GM18502 (cell line): ENCODE data around the gene CCDC91.

Source experiments
- ATAC-seq: cut with Tn5 transposase; IDR thresholded peaks from one replicate; pipeline ENCODE4 v1.9.1; 2021; ENCODE audit warnings: mild to moderate bottlenecking; ENCODE audit not compliant: unreplicated experiment, poor library complexity

CCDC91 gene

DNA sequence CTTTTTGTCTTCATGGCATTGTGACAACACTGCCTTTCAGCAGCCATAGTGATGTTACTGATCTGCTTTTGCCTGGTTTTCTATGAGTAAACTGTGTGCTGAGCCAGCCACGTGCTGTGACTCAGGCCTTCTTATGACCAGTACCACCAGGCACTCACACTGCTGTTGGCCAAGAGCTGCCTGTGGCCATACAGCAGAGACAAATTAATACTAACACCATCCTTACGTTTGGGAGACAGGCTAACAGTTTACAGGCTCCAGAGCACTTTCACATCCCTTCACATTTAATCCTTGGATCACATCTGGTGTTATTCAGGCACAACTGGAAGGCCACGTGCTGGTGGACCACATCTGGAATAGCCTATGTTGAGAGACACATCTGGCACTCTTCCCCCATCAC, 377.9 kb downstream of the CCDC91 start:
- no peak for ATAC-seq

DNA sequence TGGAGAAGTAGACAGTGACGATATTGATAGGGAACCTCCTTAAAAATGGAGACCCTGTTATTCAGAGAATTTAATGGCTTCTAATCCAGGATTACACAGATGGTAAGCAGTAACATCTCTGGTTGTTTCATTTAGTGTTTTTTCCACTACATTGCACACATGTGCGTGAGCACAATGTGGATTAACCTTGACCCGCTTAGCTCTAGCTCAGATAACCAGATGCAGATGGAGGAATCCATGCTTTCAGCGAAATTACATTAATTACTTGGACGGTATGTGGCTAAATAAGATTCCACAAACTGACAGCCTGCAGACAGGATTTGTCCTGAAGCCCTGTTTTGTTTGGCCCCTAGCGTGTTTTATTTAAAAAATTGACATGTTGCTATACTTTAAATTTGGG, 378.4 kb downstream of the CCDC91 start:
- ATAC-seq, result no peak

DNA sequence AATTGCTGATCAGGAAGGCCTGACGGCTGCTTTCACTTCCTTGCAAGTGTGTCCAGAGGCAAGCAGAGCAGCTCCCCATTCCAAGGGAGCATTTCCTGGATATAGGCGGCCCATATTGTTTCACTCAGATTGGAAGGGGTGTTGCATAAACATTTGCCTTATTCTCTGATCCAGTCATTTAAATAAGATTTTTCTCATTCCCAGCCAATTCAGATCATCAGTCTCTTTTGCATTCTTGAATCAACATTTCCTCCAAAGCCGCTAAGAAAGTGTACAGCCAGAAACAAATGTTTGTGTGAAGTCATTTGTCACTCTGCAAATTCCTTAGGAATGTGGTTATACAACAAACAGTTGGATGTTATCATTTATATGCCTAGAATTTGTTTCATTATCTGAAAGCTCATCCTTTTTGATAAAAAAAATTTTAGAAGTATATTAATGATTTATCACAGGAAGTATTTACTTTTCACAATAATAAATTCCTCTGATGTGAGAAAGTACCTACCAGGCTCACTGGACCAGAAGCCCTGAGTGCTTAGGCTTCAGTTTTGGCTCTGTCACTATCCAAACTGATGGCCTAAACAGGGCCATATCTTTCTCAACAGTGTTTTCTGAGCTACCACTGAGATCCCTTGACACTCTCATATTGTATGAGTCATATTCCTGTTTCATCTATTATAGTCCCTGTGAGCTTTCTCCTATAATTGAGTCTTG, 379.6 kb downstream of the CCDC91 start:
- no peak for ATAC-seq

DNA sequence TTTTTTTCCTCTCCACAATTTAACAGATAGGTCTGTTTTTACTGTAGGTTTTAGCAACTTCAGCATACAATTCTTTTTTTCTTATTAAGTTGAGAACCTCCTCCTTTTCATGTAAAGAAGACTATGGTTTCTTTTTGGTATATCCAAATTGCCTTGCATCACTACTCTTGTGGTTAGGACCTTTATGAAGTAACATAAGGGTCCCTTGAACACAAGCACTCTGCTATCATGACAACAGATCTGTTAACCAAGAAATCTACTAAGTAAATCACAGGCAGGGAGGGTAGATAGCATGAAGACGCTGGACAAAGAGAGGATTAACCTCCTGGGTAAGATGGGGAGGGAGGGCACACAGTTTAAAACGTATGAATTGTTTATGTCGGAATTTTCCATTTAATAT, 380.6 kb downstream of the CCDC91 start:
- no peak for ATAC-seq

DNA sequence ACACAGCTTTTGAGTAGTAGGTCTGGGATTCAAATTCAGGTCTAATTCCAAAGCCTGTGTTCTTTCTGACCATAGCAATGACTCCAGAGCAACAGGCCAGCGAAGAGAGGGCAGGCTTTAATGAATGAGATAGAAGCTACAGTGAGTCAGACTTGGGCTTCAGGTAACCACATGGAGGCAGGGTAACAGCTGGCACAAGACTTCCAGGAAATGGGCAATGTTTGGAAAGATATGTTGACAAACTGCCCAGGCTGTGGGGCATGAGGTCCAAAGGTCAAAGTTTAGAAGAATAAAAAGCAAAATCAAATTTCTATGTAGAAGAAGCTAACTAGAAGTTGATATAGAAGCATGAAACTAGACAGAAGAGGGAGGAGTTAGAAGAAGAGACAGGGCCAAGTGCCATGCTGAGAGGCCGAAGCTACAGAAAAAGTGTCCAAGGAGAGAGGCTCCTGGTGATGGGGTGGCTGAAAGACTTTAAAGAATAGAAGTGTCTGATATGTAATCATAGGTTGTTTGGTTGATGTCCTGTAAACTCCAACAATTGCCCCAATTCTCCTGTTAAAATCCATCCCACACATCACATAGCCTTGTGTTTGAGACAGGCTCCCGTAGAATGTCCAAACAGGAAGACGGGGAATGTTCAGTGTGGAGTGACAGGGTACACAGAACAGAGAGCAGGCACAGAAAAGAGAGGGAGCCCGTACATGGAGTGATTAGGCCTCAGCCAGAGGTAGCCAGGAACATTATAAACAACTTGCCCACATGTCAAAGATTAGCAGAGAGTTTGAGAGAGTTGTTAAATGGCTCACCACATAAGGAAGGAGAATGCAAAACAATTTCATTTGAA, 384.7 kb downstream of the CCDC91 start:
- no peak for ATAC-seq

DNA sequence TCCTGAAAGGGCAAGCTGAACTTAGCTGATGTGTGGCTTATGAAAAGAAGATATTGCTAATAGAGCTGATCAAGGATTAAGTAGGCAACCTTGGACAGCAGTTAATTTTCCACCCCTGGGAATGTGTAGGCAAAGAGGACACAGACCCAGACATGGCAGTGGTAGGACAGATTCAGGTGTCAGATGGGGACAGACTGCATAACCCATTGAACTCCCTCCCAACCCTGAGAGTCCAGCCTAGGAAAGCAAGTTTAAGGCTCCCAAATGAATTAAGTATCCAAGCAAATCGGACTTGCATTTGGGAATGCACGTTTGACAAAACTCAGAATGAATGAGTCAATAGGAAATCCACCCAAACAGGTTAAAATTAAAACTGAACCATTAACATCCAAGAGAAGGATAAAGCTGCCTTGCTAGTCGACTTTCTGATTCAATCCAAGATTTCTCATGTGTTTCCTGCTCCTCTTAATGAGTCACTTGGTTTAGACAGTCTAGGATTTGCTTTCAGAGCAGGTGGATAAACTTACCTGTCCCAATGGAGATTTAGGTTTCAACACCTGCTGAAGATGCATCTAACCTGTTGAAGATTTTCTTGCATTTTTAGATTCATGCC, 385.4 kb downstream of the CCDC91 start:
- no peak for ATAC-seq

DNA sequence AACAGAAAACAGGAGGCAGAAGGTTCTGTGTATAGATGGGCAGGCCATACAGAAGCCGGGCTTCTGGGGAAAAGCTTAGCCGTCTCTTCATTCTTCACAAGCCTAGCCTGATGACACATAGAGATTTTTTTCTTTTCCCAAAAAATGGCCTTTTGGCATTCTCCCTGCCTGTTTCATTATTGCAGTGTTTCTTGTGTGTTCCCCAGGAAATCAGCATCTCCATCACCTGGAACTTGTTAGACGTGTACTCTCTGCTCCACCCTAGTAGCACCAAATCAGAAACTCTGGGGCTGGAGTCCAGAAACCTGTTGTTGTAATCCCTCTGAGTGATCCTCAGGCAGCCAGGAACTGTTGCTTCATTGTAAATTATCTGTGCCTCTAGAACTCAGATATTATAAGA, 388.1 kb downstream of the CCDC91 start:
- ATAC-seq, result no peak

DNA sequence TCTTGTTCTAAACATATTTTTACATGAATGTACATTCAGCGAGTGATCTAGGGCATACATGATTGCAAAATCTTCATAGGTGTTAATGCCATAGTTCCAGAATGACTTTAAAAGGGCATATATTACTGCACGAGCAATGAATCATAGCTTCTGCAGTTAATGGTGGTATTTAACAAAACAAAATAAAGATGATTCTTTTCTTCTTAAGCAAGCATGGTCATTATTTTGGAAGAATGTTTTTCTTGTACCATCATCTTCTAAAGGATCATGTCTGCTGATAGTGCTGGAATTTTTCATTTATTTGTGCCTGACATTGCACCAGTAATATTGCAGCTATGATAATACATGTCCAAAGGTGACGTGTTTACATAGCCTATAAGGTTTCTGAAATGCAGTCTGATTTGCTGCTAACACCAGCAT, 388.6 kb downstream of the CCDC91 start:
- no peak for ATAC-seq

DNA sequence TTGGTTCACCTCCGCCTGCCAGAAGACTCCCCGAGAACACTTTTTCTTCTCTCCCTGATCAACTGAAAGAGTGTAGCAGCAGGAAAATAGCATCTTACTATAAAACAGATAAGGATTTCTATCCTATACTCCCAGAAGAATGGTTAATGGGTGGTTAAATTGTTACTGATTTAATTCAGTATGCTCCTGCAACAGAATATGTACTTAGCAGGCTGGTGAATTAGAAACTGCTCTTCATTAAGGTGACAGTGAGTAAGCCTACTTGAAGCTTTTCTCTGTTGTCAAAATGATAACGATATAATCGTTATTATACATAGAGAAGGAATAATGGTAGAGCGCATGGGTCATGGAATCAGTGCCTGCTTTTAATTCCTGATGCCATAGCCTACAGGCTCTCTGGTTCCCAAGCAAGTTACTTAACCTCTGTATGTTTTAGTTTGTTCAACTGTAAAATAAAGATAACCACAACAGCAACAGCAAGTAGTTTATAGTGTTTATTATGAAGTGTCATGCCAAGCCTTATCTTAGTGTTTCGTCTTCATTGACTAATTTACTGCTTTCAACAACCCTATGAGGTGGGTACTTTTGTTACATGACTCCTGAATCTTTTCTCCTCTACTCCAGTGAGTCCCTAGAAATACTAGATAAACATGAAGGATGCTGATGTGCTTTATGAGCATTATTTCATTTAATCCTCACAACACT, 392.6 kb downstream of the CCDC91 start:
- no peak for ATAC-seq

DNA sequence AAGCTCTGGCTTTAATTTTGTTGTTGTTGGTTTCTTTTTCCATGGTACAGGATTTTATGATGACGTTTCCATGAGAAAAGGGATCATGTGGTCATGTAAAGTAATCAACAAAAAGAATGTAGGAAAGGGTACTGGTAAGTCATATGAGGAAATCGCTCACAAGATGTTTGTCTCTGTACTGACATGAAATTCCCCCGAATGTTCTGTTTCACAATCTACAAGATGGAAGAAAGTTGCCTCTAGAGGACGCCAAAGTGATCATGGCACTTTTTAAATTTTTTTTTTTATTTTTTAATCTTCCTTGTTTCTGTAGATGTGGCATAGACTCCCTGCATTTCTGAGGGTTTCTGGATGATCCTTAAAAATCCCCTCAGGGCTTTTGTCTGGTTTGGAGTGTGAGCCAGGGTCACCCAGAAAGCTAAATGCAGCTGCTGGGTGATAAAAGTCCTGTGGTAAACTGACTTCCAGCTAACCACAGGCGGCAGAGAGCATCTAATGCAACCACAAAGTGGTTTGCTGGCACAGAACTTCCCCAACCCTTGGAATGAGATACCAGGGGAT, 393.5 kb downstream of the CCDC91 start:
- no peak for ATAC-seq

DNA sequence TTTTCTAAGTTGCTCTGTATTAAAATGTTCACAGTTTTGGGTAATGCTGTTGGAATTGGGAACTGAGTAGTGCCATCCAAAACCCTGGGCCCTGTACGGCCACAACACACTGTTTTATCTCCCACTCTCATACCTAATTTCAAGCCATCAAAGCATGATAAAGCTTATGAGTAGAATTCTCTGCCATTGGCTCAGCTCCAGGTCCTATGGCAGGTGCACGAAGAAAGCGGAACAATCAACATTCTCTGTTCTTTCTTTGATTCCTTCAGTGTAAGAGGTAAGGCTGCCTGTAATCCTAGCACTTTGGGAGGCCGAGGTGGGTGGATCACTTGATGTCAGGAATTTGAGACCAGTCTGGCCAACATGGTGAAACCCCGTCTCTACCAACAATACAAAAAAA, 394.9 kb downstream of the CCDC91 start:
- ATAC-seq, result no peak

DNA sequence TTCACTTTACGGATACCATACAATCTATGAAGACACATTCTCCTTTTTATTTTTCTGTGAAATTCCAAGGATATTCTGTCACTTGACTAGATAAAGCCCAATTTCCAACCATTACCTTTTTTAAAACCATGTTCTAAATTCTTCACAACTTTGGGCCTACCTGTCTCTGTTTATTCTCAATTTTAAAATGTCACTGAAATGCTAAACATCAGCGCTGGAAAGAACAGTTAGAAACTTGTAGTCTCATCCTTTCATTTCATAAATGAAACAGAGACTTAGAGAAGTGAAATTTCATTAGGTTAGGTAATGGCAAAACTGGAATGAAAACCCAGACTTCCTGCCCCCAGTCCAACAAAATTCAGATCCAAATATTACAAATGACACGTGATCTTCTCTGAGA, 396.2 kb downstream of the CCDC91 start:
- no peak for ATAC-seq

DNA sequence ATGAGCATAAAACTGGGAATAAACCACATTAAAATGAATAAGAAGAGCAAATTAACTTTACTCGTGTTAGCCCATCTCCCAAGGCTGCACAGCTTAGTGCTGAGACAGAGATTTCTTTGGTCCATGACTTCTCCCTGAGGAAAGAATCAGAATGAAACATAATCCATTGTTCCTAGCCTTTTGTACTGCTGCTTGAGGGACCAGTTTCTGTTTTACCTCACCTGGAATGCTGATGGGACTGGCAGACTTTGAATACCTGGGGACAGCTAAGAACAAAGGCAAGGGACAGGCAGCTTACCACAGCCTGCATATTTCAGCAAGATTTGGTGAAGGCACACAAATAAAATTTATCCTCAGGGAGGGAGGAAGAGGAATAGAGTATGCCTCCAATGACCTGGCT, 401.6 kb downstream of the CCDC91 start:
- no peak for ATAC-seq
